K562 (cell line): ENCODE data around the gene LCP2. TPM values are rescaled to one million over a fixed set of nuclear protein-coding genes. Genes with fewer than 3 reads are reported as not detected.
A peak's percentile ranks its signal among the peaks of the same experiment; 100 is the strongest.

Experiments
- ATAC-seq: fragments of 200-7000 bp; cut with Tn5 transposase; 3 replicates; pipeline ENCODE4 v1.9.1; 2020; ENCODE audit warnings: moderate library complexity
- BruUV-seq: library from RNA; stranded (reverse); fragments of 400-500 nt; replicated peaks from 2 replicates; lab custom pipeline; 2021; lab: Mats Ljungman, UMichigan
- CTCF ChIA-PET: fragments of 300-600 bp; formaldehyde crosslinking; extraction: SDS; loops from one replicate; lab custom pipeline; 2021; ENCODE audit warnings: low intra/inter-chr PET ratio; lab: Yijun Ruan, JAX
- POLR2A ChIA-PET: fragments of 300-600, 350-650 bp; sonication (Branson Sonifier 250); formaldehyde crosslinking; extraction: SDS; loops from one replicate; lab custom pipeline; 2021; ENCODE audit warnings: antibody characterized with exemption, inconsistent platforms; lab: Yijun Ruan, JAX
- DNase-seq, 4 experiments: peaks; one replicate each; pipeline versions ENCODE4 v3.0.0 to v3.0.0-alpha.2; 2011 to 2018; ENCODE audit warnings: low spot score in 3 of 4, mixed read lengths in 3 of 4; ENCODE audit errors: extremely low read depth in 1 of 4
- FAIRE-seq: peaks from 2 replicates; lab custom pipeline; 2011; peaks lifted over from hg19 to GRCh38; lab: Jason Lieb, UNC
- H2AFZ ChIP-seq: 2 replicates; pipeline ENCODE4 v1.6.0; 2011; ENCODE audit warnings: low read depth, low read length, control low read depth, inconsistent platforms
- H3K27ac ChIP-seq: fragments of 200-600 bp; 3 replicates; pipeline ENCODE4 v1.8.0; 2011; ENCODE audit warnings: low read depth, mild to moderate bottlenecking, control low read depth, inconsistent platforms, low read length, moderate library complexity, mixed read lengths; ENCODE audit errors: extremely low read depth
- H3K27me3 ChIP-seq, 2 experiments: fragments of 300-600 bp in 1 of 2; 2 replicates in 1 of 2; 3 replicates in 1 of 2; pipeline versions ENCODE4 v1.6.0 to v1.8.0; 2011; ENCODE audit warnings: inconsistent platforms in 2 of 2, low read length in 2 of 2, mild to moderate bottlenecking in 1 of 2, mixed read lengths in 1 of 2, moderate library complexity in 1 of 2; ENCODE audit not compliant: control insufficient read depth in 2 of 2, insufficient read depth in 2 of 2
- H3K36me3 ChIP-seq: fragments of 300-600 bp; 3 replicates; pipeline ENCODE4 v1.8.0; 2011; ENCODE audit warnings: mild to moderate bottlenecking, low read length, inconsistent platforms; ENCODE audit not compliant: control insufficient read depth, insufficient read depth
- H3K4me1 ChIP-seq, 2 experiments: fragments of 200-600 bp in 1 of 2; replicated peaks in 1 of 2; 2 replicates in 1 of 2; 3 replicates in 1 of 2; pipeline versions ENCODE4 v1.5.1 to v1.8.0; 2011; ENCODE audit warnings: inconsistent platforms in 2 of 2, low read length in 2 of 2, mild to moderate bottlenecking in 1 of 2, mixed read lengths in 1 of 2, moderate library complexity in 1 of 2; ENCODE audit not compliant: control insufficient read depth in 2 of 2, insufficient read depth in 2 of 2
- H3K4me2 ChIP-seq: 2 replicates; pipeline ENCODE4 v1.6.1; 2011; ENCODE audit warnings: low read length, control low read depth, inconsistent platforms, mixed read lengths; ENCODE audit not compliant: insufficient read depth
- H3K4me3 ChIP-seq: fragments of 200-600 bp; sonication (generic), shearing (Covaris generic); 2 replicates; pipeline ENCODE4 v1.5.1; 2016; ENCODE audit warnings: control low read depth, inconsistent platforms
- H3K79me2 ChIP-seq: fragments of 200-600 bp; 3 replicates; pipeline ENCODE4 v1.8.0; 2011; ENCODE audit warnings: low read length, inconsistent platforms; ENCODE audit not compliant: control insufficient read depth, insufficient read depth
- H3K9ac ChIP-seq, 2 experiments: 2 replicates each; pipeline versions ENCODE4 v1.6.0 to v1.6.1; 2011; ENCODE audit warnings: low read depth in 2 of 2, low read length in 2 of 2, control low read depth in 1 of 2, inconsistent platforms in 1 of 2, mild to moderate bottlenecking in 1 of 2, mixed read lengths in 1 of 2; ENCODE audit not compliant: insufficient read depth in 1 of 2
- H3K9me1 ChIP-seq: one replicate; pipeline ENCODE4 v1.6.0; 2011; ENCODE audit warnings: inconsistent platforms, mild to moderate bottlenecking, low read length, moderate library complexity; ENCODE audit not compliant: control insufficient read depth, insufficient read depth
- H3K9me3 ChIP-seq: replicated peaks from 2 replicates; pipeline ENCODE4 v1.5.1; 2011; ENCODE audit warnings: low read depth, low read length, inconsistent platforms; ENCODE audit not compliant: control insufficient read depth, insufficient read depth
- H4K20me1 ChIP-seq: replicated peaks from 2 replicates; pipeline ENCODE4 v1.6.1; 2011; ENCODE audit warnings: low read length, inconsistent platforms, mixed read lengths; ENCODE audit not compliant: control insufficient read depth, insufficient read depth
- ESRRA ChIP-seq: fragments of 450-650 bp; IDR thresholded peaks from 2 replicates; pipeline ENCODE4 v1.6.1; 2014; ENCODE audit warnings: low read depth, mild to moderate bottlenecking, moderate library complexity, borderline replicate concordance
- JUND ChIP-seq, 2 experiments: IDR thresholded peaks; 2 replicates in 1 of 2; 3 replicates in 1 of 2; pipeline ENCODE4 v1.6.1; 2011; ENCODE audit warnings: borderline replicate concordance in 2 of 2, low read depth in 2 of 2, low read length in 2 of 2, improper control_type of control experiment in 1 of 2, missing biosample characterization in 1 of 2, missing genetic modification characterization in 1 of 2, missing genetic modification reagents in 1 of 2
- MAZ ChIP-seq, 2 experiments: fragments of 450-650 bp in 1 of 2; sonication (generic) in 1 of 2; formaldehyde crosslinking; IDR thresholded peaks in 1 of 2; conservative IDR thresholded peaks in 1 of 2; 2 replicates each; pipeline versions ENCODE4 v1.4.0 to v1.5.0; 2020; ENCODE audit warnings: mild to moderate bottlenecking in 1 of 2, missing genetic modification reagents in 1 of 2
- MECOM ChIP-seq: fragments of 250-450 bp; sonication (Bioruptor Pico); IDR thresholded peaks from 2 replicates; pipeline ENCODE4 v1.8.0; 2022; ENCODE audit warnings: inconsistent platforms
- RFX5 ChIP-seq: IDR thresholded peaks from 2 replicates; pipeline ENCODE4 v1.6.1; 2011; ENCODE audit warnings: low read depth, mild to moderate bottlenecking, improper control_type of control experiment, low read length
- SPI1 ChIP-seq: IDR thresholded peaks from 2 replicates; pipeline ENCODE4 v1.6.1; 2011; ENCODE audit warnings: low read depth, low read length, control low read depth, borderline replicate concordance
- SRF ChIP-seq, 2 experiments: fragments of 250-450, 450-650 bp in 1 of 2; sonication (Bioruptor Pico) in 1 of 2; sonication (generic) in 1 of 2; formaldehyde crosslinking; IDR thresholded peaks; 2 replicates each; pipeline versions ENCODE4 v1.5.0 to v1.5.1; 2020 to 2022; ENCODE audit warnings: mild to moderate bottlenecking in 1 of 2, missing genetic modification reagents in 1 of 2
- TEAD1 ChIP-seq, 2 experiments: fragments of 450-650 bp in 1 of 2; sonication (generic) in 1 of 2; formaldehyde crosslinking; IDR thresholded peaks; 2 replicates each; pipeline versions ENCODE4 v1.4.0 to v1.8.0; 2020 to 2022; ENCODE audit warnings: mild to moderate bottlenecking in 2 of 2, missing genetic modification reagents in 1 of 2
- ZC3H11A ChIP-seq: IDR thresholded peaks from 2 replicates; pipeline ENCODE4 v1.6.1; 2012; ENCODE audit warnings: low read depth, low read length, improper control_type of control experiment
- WGBS: fragments of 100-300 bp; shearing (Covaris generic); methylation state at CpG from one replicate; pipeline ENCODE4 v1.1.6; 2016; ENCODE audit warnings: low coverage, mixed read lengths; ENCODE audit not compliant: insufficient coverage; ENCODE audit errors: missing lambda C conversion rate; 5-methylcytosine and 5-hydroxymethylcytosine counted together
- in situ Hi-C: fragments of 300-500 bp; cut with MboI; formaldehyde crosslinking; loops from 4 replicates; pipeline ENCODE4 v1.15.0; 2018; ENCODE audit warnings: inconsistent platforms, mixed read lengths
- intact Hi-C: fragments of 100-400 bp; cut with micrococcal nuclease; formaldehyde crosslinking; loops from 2 replicates; pipeline ENCODE4 v1.14.2; 2022
- polyA plus RNA-seq, 8 experiments: library from polyadenylated mRNA; depleted of rRNA in 4 of 8; stranded (reverse) in 5 of 8; unstranded in 3 of 8; fragments of >200 nt; fragmentation: Nextera tagmentation in 2 of 8; fragmentation: Illumina TruSeq in 1 of 8; extraction: Ambion mirVana in 2 of 8; extraction: Trizol in 1 of 8; gene quantifications; 2 replicates each; pipeline versions ENCODE4 v1.2.1 to v1.2.3, GENCODE V29; 2011 to 2014; ENCODE audit warnings: inconsistent platforms in 1 of 8, missing spikeins in 1 of 8
- total RNA-seq, 7 experiments: library from RNA; depleted of rRNA in 6 of 7; stranded (reverse); fragments of >200 nt in 6 of 7; fragmentation: Illumina TruSeq in 2 of 7; extraction: Trizol in 2 of 7; gene quantifications; 2 replicates each; pipeline versions ENCODE4 v1.2.1 to v1.2.3, GENCODE V29; 2011 to 2021; ENCODE audit warnings: low replicate concordance in 1 of 7
- TF ChIP-seq, protein P1 (sequence below), 3 experiments: fragments of 200-800 bp in 1 of 3; fragments of 250-450 bp in 1 of 3; fragments of 450-650 bp in 1 of 3; sonication (Bioruptor Pico) in 1 of 3; sonication (Bioruptor generic) in 1 of 3; formaldehyde crosslinking in 1 of 3; IDR thresholded peaks; 2 replicates each; pipeline versions ENCODE4 v1.6.1 to v1.8.0; 2016 to 2022; ENCODE audit warnings: mild to moderate bottlenecking in 2 of 3, missing genetic modification characterization in 2 of 3, missing compliant biosample characterization in 1 of 3, moderate library complexity in 1 of 3

Gene LCP2
- total and polyA plus RNA-seq, 9 of the 15 experiments (the other 6 are each of a cell fraction or from before 2014, with no cell fraction given), result 4.0 to 31.3 (median 14.6) TPM

- CTCF ChIA-PET, result interaction anchor here (2.1 kb wide), 1 partner anchor 70 kb away, joined by 13 read pairs; no protein-coding TSS in a partner anchor
- ATAC-seq (peak; percentile 46; the same call in 2 of the 3 replicates), FAIRE-seq (peak; percentile 67), DNase-seq (peak in 2 of 4 experiments; percentile 30 to 42)
- Histone ChIP-seq H3K4me3 (no peak overlapping the region), H4K20me1 (no peaks in the 10 kb centered on the region), H3K9me1 (no peaks in the 10 kb centered on the region), H3K9ac (no peak overlapping the region), H3K79me2 (no peaks in the 10 kb centered on the region), H3K27ac (no peak overlapping the region), H3K36me3 (peaks cover 2% of the 10 kb centered on the region; the same call in 1 of the 3 replicates), H2AFZ (no peak overlapping the region), H3K27me3 (peaks cover 0 to 4% of the 10 kb centered on the region in 2 experiments; a peak in 1 of 5 replicates), H3K4me2 (no peak overlapping the region; the same call in 1 of the 2 replicates), H3K9me3 (no peaks in the 10 kb centered on the region), H3K4me1 (peaks cover 7 to 22% of the 10 kb centered on the region in 2 experiments; a peak in 4 of 5 replicates)
- no TSS peak for BruUV-seq
- in situ Hi-C loops, result loop anchor here (5.0 kb wide), 1 partner anchor 73 kb away; no protein-coding TSS in a partner anchor
- 10% methylated on average over 3 of the region's 3 CpGs for whole genome bisulfite sequencing
- intact Hi-C loops, result loop anchor here (1.0 to 2.0 kb wide), 2 partner anchors 42 to 70 kb away; no protein-coding TSS in a partner anchor
- POLR2A ChIA-PET, result no interaction called here
- no peak for TF ChIP-seq RFX5
- peak; percentile 28; the same call in 1 of the 2 replicates for TF ChIP-seq ESRRA
- peak; percentile 99 for TF ChIP-seq SPI1
- TF ChIP-seq TEAD1 (CRISPR knock-in tag; IDR thresholded peaks at IDR 0.05), result 0 out of 4 replicates have a peak, but pooled peaks of 1 of the 2 experiments have one; percentile 15
- TF ChIP-seq, protein P1, sequence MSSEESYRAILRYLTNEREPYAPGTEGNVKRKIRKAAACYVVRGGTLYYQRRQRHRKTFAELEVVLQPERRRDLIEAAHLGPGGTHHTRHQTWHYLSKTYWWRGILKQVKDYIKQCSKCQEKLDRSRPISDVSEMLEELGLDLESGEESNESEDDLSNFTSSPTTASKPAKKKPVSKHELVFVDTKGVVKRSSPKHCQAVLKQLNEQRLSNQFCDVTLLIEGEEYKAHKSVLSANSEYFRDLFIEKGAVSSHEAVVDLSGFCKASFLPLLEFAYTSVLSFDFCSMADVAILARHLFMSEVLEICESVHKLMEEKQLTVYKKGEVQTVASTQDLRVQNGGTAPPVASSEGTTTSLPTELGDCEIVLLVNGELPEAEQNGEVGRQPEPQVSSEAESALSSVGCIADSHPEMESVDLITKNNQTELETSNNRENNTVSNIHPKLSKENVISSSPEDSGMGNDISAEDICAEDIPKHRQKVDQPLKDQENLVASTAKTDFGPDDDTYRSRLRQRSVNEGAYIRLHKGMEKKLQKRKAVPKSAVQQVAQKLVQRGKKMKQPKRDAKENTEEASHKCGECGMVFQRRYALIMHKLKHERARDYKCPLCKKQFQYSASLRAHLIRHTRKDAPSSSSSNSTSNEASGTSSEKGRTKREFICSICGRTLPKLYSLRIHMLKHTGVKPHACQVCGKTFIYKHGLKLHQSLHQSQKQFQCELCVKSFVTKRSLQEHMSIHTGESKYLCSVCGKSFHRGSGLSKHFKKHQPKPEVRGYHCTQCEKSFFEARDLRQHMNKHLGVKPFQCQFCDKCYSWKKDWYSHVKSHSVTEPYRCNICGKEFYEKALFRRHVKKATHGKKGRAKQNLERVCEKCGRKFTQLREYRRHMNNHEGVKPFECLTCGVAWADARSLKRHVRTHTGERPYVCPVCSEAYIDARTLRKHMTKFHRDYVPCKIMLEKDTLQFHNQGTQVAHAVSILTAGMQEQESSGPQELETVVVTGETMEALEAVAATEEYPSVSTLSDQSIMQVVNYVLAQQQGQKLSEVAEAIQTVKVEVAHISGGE (CRISPR knock-in tag; IDR thresholded peaks at IDR 0.05), result peak in 1 of 3 experiments; percentile 66; a peak in 2 of 6 replicates
- 0 out of 2 replicates have a peak, but pooled peaks have one; percentile 30 for TF ChIP-seq JUND (IDR thresholded peaks at IDR 0.05; ENCODE audit: borderline replicate concordance, low read depth, low read length)
- TF ChIP-seq JUND (tag; IDR thresholded peaks at IDR 0.05; ENCODE audit: borderline replicate concordance, low read depth, low read length), result no peak; the same call in 2 of the 3 replicates
- TF ChIP-seq SRF (CRISPR knock-in tag; IDR thresholded peaks at IDR 0.05), result peak in 1 of 2 experiments; percentile 71; a peak in 2 of 4 replicates
- no peak for TF ChIP-seq ZC3H11A
- peak; percentile 45; the same call in 1 of the 2 replicates for TF ChIP-seq MECOM (CRISPR knock-in tag)
- peak in 1 of 2 experiments; percentile 26; a peak in 1 of 4 replicates for TF ChIP-seq MAZ (CRISPR knock-in tag; conservative IDR thresholded peaks at IDR 0.05 in 1 of 2, IDR thresholded peaks at IDR 0.05 in 1 of 2)
Measured at GRCh38 chr5:170268884-170269283, 28.7 kb downstream of the LCP2 start.
